Suppressor macrophage treated with lipopolysaccharide for 1 hour (primary cell): ENCODE results near the gene PCBP4.
A peak's percentile ranks its signal among the peaks of the same experiment; 100 is the strongest.

ENCODE experiments used
- DNase-seq, 3 donors: peaks; one replicate each; pipeline ENCODE4 v3.0.0-alpha.2; 2020 to 2022

PCBP4 gene

GRCh38 chr3:51954713-51955112, 12.5 kb downstream of the PCBP4 start:
- no peak for DNase-seq

DNA sequence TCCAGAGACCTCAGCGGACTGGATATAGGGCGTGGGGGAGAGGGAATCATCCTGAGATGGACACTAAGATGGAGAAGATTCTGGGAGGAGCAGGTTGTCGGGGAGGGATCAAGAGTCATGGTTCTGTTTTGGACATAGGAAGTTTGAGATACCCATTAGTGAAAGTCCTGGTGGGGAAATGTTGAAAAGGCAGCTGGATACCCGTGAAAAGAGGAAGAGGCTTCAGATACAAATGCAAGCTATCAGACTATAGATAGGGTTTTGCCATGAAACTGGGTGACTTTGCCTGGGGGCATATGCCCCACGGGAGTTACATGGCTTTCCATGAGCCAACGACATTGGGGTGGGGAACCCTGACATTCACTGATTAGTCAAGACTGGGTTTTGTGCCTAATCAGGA, 13.1 kb downstream of the PCBP4 start:
- peak; percentile 52 to 64 (median 60) for DNase-seq

DNA sequence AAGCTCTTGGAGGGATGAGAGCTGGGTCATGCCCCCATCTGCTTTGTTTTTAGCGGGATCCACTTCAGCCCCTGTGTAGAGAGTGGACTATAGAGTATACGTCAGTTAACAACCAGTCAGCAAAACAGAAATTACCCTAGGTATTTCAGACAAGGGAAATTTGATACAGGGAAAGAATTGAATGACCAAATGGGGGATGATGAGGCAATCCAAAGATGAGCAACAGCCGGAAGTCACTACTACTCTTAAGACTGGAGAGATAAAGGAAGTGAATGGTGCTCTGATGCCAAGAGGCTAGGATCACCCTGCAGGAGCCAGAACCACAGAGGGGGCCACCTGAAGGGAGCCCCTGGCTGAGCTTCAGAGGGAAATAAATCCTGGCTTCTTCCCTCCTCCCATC, 13.8 kb downstream of the PCBP4 start:
- peak; percentile 80 to 92 (median 91) for DNase-seq

- DNase-seq, result no peak
These were observed 16.4 kb downstream of the PCBP4 start for GRCh38 chr3:51950899-51951298.

DNA sequence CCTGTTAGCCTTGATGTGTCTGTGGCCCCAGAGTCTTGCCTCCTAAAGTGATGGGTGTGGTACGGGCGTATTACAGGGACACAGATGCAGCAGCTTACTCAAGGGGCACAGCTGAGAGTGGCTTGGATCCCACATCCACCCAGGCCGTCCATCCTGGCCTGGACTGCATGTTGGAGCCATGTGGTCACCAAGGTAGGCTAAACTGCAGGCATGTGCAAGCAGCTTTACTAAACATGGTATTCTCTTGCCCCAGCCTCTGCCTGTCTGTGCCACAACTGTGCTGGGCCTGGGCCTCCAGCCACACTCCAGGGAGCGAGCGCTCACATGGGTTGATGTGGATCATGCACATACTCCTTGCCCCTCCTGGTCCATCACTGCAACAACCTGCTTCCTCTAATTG, 18.1 kb downstream of the PCBP4 start:
- DNase-seq, result no peak

DNA sequence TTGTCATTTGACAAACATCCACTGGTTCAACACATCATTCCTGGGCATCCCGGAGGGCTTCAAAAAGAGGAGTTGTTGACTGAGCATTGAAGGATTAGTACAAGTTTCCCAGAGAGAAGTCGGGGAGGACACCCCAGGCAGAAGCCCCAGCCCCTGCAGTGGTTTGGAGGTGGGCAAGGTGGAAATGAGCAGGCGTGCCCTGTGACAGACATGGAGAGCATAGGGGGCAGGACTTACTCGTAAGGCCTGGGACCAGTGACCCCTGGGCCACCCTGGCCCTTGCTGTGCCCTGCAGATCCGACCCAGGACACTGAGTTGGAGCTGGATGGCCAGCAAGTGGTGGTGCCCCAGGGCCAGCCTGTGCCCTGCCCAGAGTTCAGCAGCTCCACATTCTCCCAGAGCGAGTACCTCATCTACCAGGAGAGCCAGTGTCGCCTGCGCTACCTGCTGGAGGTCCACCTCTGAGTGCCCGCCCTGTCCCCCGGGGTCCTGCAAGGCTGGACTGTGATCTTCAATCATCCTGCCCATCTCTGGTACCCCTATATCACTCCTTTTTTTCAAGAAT, 19.2 kb downstream of the PCBP4 start:
- no peak for DNase-seq

GRCh38 chr3:51947215-51947900, 19.9 kb downstream of the PCBP4 start:
- no peak for DNase-seq

GRCh38 chr3:51946796-51947195, 20.5 kb downstream of the PCBP4 start:
- DNase-seq, result no peak

GRCh38 chr3:51945926-51946705, 21.1 kb downstream of the PCBP4 start:
- no peak for DNase-seq

- DNase-seq, result no peak
These were observed 22.0 kb downstream of the PCBP4 start for GRCh38 chr3:51945031-51945840.

DNA sequence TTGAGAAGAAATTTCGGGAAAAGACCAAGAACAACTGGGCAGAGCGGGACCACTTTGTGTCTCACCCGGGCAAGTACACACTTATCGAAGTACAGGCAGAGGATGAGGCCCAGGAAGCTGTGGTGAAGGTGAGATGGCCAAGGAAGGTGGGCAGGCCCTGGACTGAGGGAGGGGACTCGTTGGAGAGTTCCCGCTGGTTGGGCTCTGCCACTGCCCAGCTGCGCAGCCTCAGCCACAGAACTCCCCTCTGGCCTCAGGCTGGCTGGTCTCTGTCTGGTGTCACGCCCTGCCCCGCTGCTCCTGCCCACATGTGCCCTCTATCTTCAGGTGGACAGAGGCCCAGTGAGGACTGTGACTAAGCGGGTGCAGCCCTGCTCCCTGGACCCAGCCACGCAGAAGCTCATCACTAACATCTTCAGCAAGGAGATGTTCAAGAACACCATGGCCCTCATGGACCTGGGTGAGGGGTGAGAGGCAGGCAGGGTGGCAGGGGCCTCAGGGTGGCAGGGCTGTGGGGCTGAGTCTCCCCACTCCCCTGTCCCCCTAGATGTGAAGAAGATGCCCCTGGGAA, 22.7 kb downstream of the PCBP4 start:
- no peak for DNase-seq

- DNase-seq, result no peak
These were observed 23.5 kb downstream of the PCBP4 start for GRCh38 chr3:51943451-51944391.

- DNase-seq, result peak; percentile 45 to 61 (median 51)
These were observed 24.4 kb downstream of the PCBP4 start for GRCh38 chr3:51942603-51943450.

- DNase-seq, result peak; percentile 100
These were observed 25.3 kb downstream of the PCBP4 start, which contains the start of the genes PARP3 and RRP9 for GRCh38 chr3:51941798-51942602. Gene PARP3, plus strand, starts transcription at chr3:51942363. Its CDS starts 993 bp downstream, at chr3:51943356. Gene RRP9, minus strand, starts transcription at chr3:51941904. Its CDS starts 37 bp downstream, at chr3:51941867.

GRCh38 chr3:51941463-51941797, 25.8 kb downstream of the PCBP4 start:
- DNase-seq, result no peak

DNA sequence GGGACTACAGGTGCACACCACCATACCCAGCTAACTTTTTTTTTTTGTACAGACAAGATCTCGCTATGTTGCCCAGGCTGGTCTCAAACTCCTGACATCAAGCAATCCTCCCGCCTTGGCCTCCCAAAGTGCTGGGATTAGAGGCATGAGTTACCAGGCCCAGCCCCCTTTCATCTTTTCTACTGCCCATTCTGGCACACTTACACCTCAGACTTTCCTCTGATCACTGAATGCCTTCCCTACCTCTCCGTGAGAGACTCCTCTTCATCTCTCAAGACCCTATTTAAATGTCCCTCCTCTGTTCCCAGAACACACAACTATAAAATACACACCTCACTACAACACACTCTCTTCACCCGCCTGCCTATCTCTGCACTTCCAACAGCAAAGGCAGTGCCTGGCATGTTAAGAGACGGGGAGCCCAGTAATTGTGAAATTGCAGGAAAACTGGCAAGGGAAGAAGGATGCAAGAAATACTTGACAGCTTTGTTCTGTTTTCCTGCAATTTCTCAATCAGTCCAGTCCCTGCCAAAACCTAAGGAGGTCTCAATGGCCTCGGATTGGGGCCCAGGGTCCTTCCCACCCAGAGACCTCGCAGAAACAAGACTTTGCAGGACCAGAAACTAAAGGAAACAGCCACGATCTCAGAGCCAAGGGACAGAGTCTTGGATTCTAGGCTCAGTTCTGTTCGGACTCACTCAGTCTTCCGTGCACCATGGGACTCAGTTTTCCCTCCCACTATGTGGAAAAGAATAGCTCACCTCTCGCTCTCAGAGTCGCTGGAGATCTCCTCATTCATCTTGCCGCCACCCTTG, 26.4 kb downstream of the PCBP4 start:
- DNase-seq, result no peak

GRCh38 chr3:51938780-51939425, 28.4 kb downstream of the PCBP4 start:
- no peak for DNase-seq
